ENCODE data around the gene ZNF529. TPM values are rescaled to one million over a fixed set of nuclear protein-coding genes. Genes with fewer than 3 reads are reported as not detected.
A peak's percentile ranks its signal among the peaks of the same experiment; 100 is the strongest.
"Not testable (repeated sequence)": the region's sequence is repeated elsewhere in the genome, so short reads cannot be mapped to it uniquely, and the experiment has no call there.

ZNF529 gene
- total RNA-seq, result 18.3 TPM

DNA sequence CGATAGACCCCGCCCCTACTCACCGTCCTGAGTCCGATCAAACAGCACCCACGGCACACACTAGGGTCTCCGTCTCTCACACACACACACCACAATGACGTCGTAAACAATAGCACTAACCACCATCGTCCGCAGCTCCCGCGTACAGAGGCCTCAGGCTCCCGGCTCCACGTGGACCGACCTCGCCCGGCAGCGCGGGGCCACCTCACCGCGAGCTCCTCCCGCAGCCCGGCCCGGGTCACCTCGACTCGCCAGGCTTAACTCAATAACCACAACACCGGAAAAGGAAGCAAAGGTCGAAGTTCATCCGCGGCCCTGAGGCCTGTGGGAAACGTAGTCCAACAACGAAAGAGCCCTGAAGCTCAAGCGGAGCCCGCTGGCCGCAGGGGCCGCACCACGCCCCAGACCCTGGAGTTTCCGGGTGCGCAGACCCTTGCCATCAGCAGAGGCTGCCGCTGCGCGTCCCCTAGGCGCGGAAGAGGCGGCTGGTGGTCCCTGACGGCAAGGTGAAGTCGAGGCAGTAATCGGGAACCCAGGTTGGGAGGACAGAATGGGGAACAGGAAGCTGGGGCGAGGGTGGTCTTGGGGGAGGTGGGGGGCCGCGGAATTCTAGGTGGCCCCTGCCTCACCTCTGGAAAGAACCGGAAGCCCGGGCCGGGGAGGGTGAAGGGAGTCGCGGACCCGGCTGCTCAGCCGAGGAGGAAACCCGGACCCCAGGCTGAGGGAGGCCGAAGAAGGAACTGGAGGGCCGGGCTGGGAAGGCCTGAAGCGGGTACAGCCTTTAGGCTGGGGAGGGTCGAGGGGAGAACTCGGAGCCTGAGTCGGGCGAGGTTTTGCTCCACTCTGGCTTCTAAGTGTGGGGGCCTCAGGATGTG lies at the start of gene ZNF529:
ZNF529 (minus strand) TSS at position 273 of the 875 bp plus-strand sequence. CDS start 946 bp downstream, outside the sequence.
- DNase-seq, result peak; percentile 84

DNA sequence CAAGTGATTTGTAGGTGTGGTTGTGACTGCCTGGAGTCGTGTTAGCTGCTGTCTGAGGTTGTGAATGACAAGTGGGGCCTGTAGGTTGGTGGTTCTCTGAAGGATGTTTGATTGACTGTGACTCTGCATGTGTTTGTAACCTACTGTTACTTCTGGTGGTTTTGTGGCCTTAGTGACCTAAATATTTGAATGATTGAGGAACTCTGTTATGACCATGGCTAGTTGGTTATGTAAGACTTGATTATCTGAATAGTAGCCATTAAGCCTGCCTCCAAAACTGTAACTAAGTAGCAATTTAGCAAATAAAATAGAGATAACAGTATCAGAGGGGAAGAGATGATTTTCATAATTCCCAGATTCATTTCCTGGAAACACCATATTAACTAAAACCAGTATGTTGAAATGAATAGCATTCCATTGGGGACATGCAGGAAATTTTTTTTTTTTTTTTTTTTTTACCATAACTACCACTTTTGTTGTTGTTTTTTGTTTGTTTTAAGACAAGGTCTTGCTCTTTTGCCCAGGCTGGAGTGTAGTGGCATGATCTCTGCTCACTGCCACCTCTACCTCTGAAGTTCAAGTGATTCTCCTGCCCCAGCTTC lies 32.9 kb upstream of the ZNF529 start:
- peak; percentile 33 for DNase-seq

DNA sequence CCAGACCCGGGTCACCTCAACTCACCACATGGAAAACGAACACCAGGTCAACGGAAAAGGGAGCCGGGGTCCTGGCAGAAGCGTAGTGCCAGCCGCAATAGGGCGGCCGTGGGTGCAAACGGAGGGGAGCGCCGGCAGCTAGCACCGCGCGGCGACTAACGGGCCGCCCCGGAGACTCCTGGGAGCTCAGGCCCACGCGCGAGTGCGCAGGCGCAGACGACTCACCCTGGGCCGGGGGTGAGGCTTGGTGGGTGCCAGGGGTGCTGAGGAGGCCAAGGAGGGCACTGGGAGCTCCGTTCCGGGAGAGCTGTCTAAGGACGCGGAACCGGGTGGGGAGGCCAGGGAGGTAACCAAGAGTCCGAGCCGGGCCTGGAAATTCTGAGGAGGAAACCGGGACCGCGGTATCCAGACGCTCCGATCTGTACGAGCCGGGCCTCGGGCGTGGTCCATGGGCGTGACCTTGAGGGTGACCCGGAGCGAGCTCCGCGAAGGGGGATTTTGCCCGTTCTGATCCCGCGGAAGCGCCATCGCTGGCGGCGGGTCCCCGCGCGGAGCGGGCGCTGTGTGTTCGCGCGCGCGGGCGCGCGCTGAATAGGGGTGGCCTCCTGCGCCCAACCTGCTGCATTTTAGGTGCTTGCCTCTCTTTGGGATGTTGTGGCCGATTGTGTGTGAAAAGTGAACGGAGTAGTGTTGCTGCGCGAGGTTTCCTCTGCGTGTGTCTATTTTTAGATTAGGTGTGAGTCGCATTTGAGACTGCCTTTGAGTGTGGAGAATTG lies 32.2 kb upstream of the ZNF529 start, which contains the start of gene ZNF382:
ZNF382 (plus strand) TSS at position 213 of the 776 bp plus-strand sequence. CDS start 4,602 bp downstream, outside the sequence.
- peak; percentile 29 for DNase-seq

DNA sequence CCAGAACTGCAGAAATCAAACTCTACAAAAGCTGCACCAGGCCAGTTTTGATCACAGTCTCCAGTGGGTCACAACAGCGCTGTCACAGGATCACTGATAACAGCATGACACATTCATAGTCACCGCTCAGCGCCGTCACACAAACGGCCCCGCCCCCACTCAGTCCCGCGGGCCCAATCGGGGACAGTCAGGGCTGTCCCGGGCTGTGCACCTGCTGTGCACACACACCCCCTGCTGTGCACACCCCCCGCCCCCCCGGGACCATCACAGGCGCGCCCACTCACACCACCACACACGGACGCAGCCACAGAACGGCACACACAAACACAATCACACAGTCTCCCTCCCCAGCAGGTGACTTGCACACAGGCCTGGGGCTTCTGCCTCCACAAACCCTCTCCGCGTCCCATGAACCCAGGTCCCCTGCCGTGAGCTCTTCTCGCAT lies 31.6 kb upstream of the ZNF529 start:
- DNase-seq, result no peak

DNA sequence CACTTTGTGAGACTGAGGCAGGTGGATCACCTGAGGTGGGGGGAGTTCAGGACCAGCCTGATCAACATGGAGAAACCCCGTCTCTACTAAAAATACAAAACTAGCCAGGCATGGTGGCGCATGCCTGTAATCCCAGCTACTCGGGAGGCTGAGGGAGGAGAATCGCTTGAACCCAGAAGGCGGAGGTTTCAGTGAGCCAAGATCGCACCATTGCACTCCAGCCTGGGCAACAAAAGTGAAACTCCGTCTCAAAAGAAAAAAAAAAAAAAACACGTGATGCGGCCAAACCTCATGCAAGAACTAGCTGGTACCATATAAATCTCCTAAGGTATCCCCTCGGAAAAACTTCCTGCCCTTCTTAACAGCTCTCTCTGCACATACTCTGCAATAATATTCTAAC lies 29.6 kb upstream of the ZNF529 start:
- DNase-seq, result not testable (repeated sequence)

DNA sequence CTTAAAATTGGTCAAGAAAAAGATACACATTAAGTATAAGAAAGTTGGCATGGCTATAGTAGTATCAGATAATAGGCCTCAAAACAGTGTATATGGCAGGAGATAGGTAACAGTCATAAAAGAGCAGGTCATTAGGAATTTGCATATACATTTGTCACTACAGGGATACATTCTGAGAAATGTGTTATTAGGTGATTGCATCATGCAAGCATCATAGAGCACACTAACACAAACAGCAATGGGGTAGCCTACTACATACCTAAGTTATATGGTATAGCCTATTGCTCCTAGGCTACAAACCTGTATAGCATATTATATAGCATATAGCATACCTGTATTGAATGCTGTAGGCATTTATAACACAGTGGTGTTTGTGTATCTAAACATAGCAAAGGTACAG lies 6.2 kb upstream of the ZNF529 start:
- no peak for DNase-seq

DNA sequence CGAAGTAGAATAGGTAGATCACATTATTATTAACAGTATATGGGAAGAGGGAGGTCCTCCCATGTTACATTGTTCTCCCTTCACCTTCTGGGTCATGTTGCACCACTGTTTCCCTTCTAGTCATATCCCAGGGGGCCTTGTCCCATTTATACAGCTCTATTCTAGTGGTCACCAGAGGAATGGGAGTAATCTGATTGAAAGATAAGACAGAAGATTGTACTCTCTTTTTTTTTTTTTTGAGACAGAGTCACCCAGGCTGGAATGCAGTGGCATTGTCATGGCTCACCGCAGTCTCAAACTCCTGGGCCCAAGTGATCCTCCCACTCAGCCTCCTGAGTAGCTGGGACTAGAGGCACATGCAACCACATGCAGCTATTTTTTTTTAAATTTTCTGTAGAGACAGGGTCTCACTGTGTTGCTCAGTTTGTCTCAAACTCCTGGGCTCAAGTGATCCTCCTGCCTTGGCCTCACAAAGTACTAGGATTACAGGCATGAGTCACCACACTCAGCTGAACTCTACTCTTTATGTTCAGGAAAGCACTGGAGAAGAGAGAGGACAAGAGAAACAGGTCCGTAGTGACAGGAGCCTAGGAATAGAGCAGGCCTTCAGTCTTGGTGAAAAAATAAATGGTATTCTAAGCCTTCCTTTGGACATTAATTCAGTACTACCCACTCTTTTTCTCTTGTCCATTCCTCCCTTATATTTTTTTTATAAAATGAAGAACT lies 4.3 kb upstream of the ZNF529 start:
- DNase-seq, result no peak

DNA sequence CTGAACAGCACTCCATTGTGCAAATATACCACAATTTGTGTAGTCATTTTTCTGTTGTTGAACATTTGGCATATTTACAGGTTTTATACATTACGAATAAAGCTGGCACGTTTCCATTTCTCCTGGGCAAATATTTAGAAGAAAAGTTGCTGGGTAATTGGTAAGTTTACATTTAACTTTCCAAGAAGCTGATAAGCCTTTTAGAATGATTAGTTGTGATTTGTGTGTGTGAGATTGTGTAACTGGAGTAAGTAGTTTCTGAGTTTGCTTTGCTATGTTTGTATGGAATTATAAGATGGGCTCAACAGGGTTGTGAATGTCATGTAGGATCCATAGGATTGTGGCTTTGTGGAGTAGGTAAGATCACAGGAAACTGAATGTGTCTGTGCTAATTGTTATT lies 1.6 kb upstream of the ZNF529 start:
- no peak for DNase-seq

DNA sequence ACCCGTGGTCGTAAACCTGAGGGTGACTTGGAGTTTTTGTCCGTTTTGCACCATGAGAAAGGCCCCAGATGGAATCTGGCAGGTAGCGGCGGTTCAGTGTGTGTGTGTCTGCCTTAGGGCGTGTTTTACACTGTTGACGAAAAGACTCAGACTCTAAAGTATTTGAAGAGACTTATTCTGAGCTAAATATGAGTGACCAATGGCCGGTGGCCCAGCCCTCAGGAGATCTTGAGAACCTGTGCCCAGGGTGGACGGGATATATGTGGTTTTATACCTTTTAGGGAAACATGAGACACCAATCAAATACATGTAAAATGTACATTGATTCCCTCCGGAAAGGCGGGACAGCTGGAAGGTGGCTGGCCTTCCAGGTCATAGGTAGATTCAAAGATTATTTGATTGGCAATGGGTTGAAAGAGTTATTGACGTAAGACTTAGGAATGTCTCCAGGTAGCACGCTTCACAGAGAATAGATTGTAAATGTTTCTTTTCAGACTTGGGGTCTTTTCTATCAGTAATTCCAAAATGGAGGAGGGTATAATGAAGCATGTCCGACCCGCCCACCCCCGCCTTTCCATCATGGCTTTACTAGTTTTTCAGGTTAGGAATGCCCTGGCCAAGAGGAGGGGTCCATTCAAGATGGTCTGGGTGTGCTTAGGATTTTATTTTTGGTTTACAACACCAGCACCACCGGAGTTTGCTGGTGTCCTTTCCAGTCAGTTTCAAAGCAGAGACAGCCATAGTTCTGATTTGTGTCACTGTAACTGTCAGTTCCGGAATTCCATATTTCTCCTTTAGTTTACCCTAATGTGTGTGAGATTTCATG lies 1.0 kb upstream of the ZNF529 start:
- DNase-seq, result no peak

DNA sequence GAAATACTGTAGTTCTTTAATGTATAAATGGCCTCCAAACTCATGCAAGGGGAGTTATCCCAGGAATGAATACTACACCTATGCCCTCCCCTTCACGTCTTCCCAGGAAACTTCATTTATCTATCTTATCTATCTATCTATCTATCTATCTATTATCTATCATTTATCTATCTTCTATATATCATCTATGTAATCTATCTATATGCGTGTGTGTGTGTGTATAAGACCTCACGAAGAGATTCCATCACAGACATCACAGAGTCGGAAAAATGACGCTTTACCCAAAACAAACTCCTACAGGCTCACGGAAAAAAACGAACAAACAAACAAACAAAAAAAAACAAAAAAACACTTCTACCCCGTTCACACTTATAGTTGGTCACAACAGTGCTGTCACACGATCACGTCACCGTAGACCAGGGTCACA lies 486 bp downstream of the ZNF529 start:
- DNase-seq, result peak; percentile 84

DNA sequence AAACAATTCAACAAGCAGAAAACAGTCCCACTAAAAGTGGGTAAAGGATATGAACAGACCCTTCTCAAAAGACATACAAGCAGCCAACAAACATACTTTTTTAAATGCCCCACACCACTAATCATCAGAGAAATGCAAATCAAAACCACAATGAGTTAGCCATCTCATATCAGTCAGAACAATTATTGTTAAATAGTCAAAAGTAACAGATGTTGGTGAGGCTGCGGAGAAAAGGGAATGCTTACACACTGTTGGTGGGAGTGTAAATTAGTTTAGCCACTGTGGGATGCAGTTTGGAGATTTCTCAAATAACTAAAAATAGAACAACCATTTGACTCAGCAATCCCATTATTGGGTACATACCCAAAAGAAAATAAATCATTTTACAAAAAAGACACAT lies 8.7 kb downstream of the ZNF529 start:
- DNase-seq, result no peak

DNA sequence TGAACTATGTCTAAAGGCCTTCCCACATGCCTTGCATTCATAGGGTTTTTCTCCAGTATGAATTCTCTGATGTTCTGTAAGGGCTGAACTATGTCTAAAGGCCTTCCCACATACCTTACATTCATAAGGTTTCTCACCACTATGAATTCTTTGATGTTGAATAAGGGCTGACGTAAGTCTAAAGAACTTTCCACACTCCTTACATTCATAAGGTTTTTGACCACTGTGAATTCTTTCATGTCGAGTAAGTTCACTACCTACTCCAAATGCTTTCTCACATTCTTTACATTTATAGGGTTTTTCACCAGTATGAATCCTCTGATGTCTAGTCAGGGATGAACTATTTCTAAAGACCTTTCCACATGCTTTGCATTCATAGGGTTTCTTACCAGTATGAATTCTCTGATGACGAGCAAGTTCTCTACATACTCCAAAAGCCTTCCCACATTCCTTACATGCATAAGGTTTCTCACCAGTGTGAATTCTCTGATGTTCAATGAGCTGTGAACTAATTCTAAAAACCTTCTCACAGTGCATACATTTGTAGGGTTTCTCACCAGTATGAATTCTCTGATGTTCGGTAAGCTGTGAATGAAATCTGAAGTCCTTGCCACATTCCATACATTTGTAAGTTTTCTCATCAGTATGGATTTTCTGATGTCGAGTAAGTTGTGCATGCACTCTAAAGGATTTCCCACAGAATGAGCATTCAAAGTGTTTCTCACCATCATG lies 25.9 kb downstream of the ZNF529 start:
- no peak for DNase-seq

DNA sequence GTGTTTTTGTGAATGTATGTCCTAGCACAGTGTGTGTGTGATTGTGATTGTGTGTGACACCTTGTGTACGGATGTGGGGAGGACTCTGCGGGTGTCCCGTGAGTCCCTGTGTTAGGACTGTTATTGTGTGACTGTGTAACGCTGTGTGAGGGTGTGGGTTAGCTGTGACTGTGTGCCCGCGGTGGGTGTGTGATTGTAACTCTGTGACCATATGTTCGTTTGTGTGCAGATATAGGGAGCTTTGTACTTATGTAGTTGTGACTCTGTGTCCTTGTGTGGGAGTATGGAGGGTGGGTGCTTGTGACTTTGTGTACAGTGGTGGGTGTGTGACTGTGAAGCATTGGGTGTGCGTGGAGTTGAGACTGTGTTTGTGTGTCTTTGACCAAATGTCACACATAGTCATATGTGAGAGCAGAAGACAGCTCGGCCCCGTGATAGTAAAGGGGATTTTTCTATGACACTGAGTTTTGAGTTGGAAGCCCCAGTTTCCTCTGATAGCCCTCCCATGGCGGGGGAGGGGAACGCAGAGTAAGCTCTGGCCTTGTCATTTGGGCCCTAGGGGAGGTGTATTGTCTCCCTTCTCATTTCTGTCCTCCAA lies 44.1 kb downstream of the ZNF529 start:
- no peak for DNase-seq

DNA sequence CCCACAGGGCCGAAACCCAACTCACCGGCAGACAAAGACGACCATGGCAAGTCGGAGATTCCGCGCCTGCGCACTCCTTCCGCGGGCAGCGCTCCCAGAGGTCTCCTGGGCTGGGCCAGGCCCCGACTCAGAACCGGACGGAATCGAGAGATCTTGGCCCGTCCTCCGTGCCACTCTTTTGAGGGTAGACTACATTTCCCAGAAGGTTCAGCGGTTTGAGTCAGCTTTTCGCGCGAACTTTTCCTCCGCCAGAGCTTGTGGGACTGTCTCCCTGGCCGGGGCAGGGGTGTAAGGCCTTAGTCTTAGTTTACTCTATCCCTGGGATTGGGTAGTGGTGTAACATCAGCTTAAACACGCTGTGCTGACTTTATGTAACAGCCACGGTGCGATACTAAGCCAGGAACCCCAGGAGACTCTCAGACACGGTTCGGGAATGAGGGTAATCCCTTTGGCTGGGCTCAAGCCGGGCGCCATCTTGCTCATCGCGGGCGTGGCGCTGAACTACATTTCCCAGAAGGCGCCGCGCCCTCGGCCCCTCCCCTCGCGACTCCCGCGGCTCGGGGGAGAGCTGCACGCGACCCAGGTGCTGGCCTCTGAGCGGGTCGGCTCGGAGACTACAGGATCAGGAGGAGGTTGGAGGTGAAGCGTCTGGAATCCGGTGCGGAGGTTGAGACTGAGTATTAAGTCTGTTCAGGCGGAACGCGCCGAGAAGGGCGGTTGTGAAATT lies 44.7 kb downstream of the ZNF529 start, which contains the start of gene ZNF260:
ZNF260 (minus strand) TSS at position 78 of the 727 bp plus-strand sequence. CDS start 13,033 bp downstream, outside the sequence.
- peak; percentile 98 for DNase-seq

DNA sequence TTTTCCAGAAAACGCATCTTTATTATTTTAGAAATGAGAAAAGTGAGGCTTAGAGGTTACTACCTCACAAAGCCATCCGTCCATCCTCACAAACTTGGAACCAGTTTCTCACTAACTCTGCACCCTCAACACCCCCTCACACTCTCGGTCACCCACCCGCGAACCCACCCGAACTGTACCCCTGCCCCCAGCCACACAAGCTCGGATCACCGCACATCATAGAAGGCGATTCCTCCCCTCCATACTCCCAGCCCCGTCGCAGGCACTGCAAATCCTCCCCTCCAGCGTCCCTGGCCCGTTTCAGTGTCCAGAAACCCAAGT lies 45.3 kb downstream of the ZNF529 start:
- DNase-seq, result no peak

DNA sequence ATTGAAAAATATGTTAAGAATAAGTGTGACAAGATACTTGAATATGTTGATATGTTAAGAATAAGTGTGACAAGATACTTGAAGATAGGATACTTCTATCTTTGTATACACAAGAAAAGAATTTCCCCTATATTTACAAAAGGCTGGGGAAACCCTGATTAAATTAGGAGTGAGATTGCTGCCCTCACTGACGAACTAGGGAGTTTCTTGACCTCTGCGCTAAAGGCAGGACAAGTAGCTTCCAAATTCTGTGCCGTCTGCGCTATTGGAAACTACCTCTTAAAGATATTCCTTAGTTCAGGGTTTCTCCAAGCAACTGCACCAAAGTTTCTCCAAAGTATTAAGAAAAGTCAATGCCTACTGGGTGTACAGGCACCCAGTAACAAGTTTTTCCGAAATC lies 45.8 kb downstream of the ZNF529 start:
- DNase-seq, result no peak

DNA sequence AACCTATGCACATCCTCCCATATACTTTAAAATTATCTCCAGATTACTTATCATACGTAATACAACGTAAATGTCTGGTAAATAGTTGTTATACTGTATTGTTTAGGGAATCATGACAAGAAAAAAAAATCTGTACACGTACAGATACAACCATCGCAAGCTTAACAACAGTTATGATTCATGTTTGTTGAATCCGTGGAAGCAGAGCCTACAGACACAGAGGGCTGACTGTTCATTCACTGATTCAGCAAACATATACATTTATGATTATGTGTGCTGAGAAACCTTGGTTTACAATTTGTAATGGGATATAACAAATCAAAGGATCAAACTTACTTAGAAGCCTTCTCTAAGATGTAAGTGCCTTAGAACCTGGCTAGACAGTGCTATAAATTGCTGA lies 46.5 kb downstream of the ZNF529 start:
- DNase-seq, result no peak

DNA sequence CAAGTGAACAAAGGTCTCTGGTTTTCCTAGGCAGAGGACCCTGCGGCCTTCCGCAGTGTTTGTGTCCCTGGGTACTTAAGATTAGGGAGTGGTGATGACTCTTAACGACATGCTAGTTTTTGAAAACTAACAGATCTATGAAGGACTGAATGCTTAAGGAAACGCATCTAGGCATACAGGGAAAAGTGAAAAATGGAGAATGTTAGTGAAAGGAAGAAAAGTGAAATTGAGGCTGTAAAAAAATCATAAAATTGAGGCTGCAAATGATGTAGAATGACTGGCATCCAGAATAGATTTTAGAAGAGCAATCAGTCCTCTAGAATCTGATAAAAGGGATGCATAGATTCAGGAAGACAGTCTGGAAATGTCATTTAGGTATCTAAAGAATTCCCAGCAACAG lies 48.5 kb downstream of the ZNF529 start:
- no peak for DNase-seq

DNA sequence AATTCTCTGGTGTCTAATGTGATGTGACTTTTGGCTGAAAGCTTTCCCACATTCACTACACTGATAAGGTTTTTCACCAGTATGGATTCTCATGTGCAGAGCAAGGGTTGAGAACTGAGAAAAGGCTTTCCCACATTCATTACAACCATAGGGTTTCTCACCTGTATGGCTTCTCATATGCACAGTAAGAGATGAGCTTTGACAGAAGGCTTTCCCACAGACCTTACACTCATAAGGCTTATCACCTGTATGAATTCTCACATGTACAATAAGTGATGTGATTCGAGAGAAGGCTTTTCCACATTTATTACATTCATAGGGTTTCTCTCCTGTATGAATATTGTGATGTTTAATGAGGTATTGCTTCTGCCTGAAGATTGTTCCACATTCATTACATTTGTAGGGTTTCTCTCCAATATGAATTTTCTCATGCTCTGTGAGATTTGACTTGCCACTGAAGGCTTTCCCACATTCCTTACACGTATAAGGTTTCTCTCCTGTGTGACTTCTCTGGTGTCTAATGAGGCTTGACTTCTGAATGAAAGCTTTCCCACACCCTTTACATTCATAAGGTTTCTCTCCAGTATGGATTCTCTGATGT lies 59.0 kb downstream of the ZNF529 start:
- no peak for DNase-seq

Measured in skin of body (tissue), 2 donors.